Measurements from ENCODE around the gene NCKAP1. TPM values are rescaled to one million over a fixed set of nuclear protein-coding genes. Genes with fewer than 3 reads are reported as not detected.

NCKAP1 gene
- total and polyA plus RNA-seq, 2 donors (not counting 3 experiments of a cell fraction or from before 2014, with no cell fraction given) = 49.4 to 130 TPM

- TF ChIP-seq POLR2A (IDR thresholded peaks at IDR 0.05; ENCODE audit: low read depth, low read length) (no peak), MYC (IDR thresholded peaks at IDR 0.05; ENCODE audit: low read depth, low read length) (no peak), MAX (IDR thresholded peaks at IDR 0.05; ENCODE audit: insufficient read depth, insufficient read length) (no peak), CTCF (IDR thresholded peaks at IDR 0.05; ENCODE audit: extremely low read depth in 1 of 2, insufficient read depth in 1 of 2, low read depth in 1 of 2, low read length in 2 of 2) (no peak), FOS (IDR thresholded peaks at IDR 0.05; ENCODE audit: borderline replicate concordance, insufficient read depth, low read length) (no peak), JUN (IDR thresholded peaks at IDR 0.05; ENCODE audit: borderline replicate concordance, insufficient read depth, insufficient read length, low read depth) (no peak), GATA2 (IDR thresholded peaks at IDR 0.05; ENCODE audit: insufficient read depth, insufficient read length, low read depth, low read length) (no peak), EZH2 (IDR thresholded peaks at IDR 0.05; ENCODE audit: borderline replicate concordance, low read depth, low read length, severe bottlenecking) (no peak), POLR2AphosphoS5 (IDR thresholded peaks at IDR 0.05; ENCODE audit: insufficient read depth, low read depth, low read length) (no peak)
- H4K20me1 ChIP-seq (replicated peaks; ENCODE audit: control insufficient read depth, extremely low read depth, insufficient read depth, low read length) = no peaks in the 10 kb centered on the region
- H3K4me3 ChIP-seq (replicated peaks in 1 of 3; ENCODE audit: insufficient read depth in 1 of 3, low read depth in 1 of 3, low read length in 3 of 3) = no peak overlapping the region
- DNase-seq (ENCODE audit: low read depth, low spot score) (no peak), FAIRE-seq (no peak)
- no peak overlapping the region for H3K27ac ChIP-seq (ENCODE audit: insufficient read depth, low read depth, low read length)
- H2AFZ ChIP-seq (ENCODE audit: low read depth, low read length) = no peak overlapping the region
- CTCF ChIA-PET = interaction anchor here (1.3 kb wide), 1 partner anchor 21 kb away, joined by 4 read pairs; no protein-coding TSS in a partner anchor
- no peak overlapping the region for H3K4me2 ChIP-seq (ENCODE audit: insufficient read depth, low read length)
- intact Hi-C loops (cut with micrococcal nuclease) = no loop called here
- dilution Hi-C loops (cut with MboI; ENCODE audit: extremely low pct_ligation_motif_present, low sequenced_read_pairs) = no loop called here
- no peaks in the 10 kb centered on the region for H3K79me2 ChIP-seq (ENCODE audit: control insufficient read depth, insufficient read depth, low read length)
- H3K36me3 ChIP-seq (ENCODE audit: control insufficient read depth in 2 of 2, extremely low read depth in 1 of 2, insufficient read depth in 2 of 2, low read length in 2 of 2) = no peaks in the 10 kb centered on the region
- H3K9ac ChIP-seq (replicated peaks; ENCODE audit: extremely low read depth, insufficient read depth, low read length) = no peak overlapping the region
- POLR2A ChIA-PET = interaction anchor here (0.6 kb wide), 2 partner anchors 13 to 81 kb away, joined by 4 to 5 read pairs; no protein-coding TSS in a partner anchor
- H3K9me3 ChIP-seq (replicated peaks; ENCODE audit: control insufficient read depth, insufficient read depth, low read length) = no peaks in the 10 kb centered on the region
- no peaks in the 10 kb centered on the region for H3K27me3 ChIP-seq (ENCODE audit: control insufficient read depth in 2 of 2, insufficient read depth in 2 of 2, low read length in 2 of 2)
- no peaks in the 10 kb centered on the region for H3K4me1 ChIP-seq (ENCODE audit: control insufficient read depth, extremely low read depth, insufficient read depth, low read length)
- BruUV-seq (replicated peaks) = no TSS peak
- no peaks in the 10 kb centered on the region for H3K9me1 ChIP-seq (replicated peaks; ENCODE audit: control insufficient read depth, extremely low read depth, insufficient read depth, low read length)
These were observed 134.7 kb downstream of the NCKAP1 start for GRCh38 chr2:182903566-182903965.

All from endothelial cell of umbilical vein (primary cell).